HEK293T (cell line): ENCODE measurements around the gene ZNF792.

ENCODE experiments used
- ARNT ChIP-seq: fragments of 450-650 bp; IDR thresholded peaks from 2 replicates; pipeline ENCODE4 v1.6.1; 2017; ENCODE audit warnings: mild to moderate bottlenecking
- SP1 ChIP-seq: fragments of 450-650 bp; IDR thresholded peaks from 2 replicates; pipeline ENCODE4 v1.6.1; 2017

- no peak for TF ChIP-seq SP1
- TF ChIP-seq ARNT = no peak
Measured at GRCh38 chr19:34932494-34932893, 31.5 kb downstream of the ZNF792 start.
